ENCODE measurements around the gene MN1. TPM values are rescaled to one million over a fixed set of nuclear protein-coding genes. Genes with fewer than 3 reads are reported as not detected.

The MN1 gene
- total and polyA plus RNA-seq, 2 experiments from 2014 or later = 7.8 to 45.8 TPM

DNA sequence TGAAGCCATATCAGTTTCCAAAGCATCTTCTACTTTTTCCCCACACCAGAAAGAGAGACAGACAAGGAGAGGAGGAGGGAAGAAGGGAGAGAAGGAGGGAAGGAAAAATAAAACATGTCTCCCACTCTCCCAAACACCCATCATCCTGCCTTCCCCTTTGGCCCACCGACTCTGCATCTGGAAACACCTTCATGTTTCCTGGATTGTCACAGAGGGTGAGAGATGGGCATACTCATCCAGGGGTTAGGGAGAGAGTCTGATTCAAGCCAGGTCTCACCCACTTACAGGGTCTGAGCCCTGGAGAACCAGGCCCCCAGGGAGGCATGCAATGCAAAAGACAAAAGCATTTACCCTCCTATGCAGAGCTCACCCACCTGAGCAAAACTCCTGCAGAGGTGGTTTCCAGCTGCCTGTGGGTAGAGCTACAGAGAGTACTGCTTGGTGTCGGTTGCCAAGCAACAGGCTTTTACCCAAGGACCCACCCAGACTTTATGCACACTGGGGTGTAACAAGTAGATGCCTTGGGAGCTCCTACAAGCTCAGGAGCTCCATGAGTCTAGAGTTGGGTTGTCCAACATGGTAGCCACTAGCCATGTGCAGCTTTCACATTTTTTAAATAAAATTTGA lies 33.4 kb downstream of the MN1 start:
- TF ChIP-seq CTCF (IDR thresholded peaks at IDR 0.05; ENCODE audit: low read depth, low read length) = no peak
- no peak overlapping the region for H3K4me3 ChIP-seq
- DNase-seq (ENCODE audit: low read depth in 1 of 2, low spot score in 1 of 2) = no peak
- no peaks in the 10 kb centered on the region for H3K9me3 ChIP-seq (ENCODE audit: low read depth)
- no peak overlapping the region for H3K27ac ChIP-seq
- no peaks in the 10 kb centered on the region for H3K4me1 ChIP-seq (ENCODE audit: low read depth)
- no peaks in the 10 kb centered on the region for H3K36me3 ChIP-seq
- H3K27me3 ChIP-seq = no peaks in the 10 kb centered on the region

DNA sequence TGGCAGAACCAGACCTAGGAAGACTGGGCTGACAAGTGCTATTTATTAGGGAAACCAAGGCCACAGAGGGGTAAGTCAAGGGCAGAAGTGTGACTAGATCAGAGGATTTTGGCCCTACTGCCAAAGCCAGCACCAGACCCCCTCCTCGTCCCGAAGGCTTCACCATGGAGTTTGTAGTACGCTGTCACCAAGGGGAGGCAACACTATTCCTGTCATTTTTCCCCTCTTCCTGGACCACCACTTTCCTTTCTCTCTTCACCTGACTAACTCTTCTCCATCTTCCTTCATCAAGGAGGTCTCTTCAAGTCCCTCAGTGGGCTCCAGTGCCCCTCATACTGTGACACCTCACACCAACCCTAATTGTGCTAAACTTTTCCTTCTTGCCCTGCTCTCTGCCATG lies 34.9 kb downstream of the MN1 start:
- Histone ChIP-seq H3K36me3 (no peaks in the 10 kb centered on the region), H3K9me3 (ENCODE audit: low read depth) (no peaks in the 10 kb centered on the region), H3K27me3 (no peaks in the 10 kb centered on the region), H3K27ac (no peak overlapping the region), H3K4me1 (ENCODE audit: low read depth) (no peaks in the 10 kb centered on the region), H3K4me3 (no peak overlapping the region)
- no peak for DNase-seq (ENCODE audit: low read depth in 1 of 2, low spot score in 1 of 2)
- no peak for TF ChIP-seq CTCF (IDR thresholded peaks at IDR 0.05; ENCODE audit: low read depth, low read length)

DNA sequence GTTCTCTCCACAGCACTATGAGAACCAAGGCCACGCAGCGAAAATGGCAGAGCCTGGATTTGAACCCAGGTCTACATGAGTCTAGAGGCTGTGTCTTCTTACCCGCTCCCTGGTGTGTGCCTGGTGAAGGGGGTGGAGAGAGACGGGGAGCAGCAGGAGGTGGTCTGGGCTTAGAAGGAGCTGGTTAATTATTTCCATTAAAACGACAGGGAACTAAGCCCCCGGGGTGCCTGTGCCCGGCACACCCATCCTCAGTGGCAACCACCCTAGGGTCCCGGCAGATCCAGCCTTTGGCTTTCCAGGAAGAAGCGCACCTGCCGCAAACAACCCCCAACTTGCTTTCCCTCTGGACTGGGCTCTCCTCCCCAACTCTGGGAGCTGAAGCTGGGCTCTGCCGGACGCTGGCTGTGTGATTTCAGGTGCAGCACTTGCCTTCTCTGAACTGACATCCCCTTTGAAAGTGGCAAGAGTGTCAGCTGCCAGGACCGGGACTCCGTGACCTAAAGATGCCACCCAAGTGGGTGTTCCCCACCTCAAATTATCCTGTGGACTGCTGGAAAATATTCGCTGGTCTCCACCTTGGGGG lies 35.8 kb downstream of the MN1 start:
- H3K4me3 ChIP-seq = no peak overlapping the region
- no peaks in the 10 kb centered on the region for H3K27me3 ChIP-seq
- no peak for DNase-seq (ENCODE audit: low read depth in 1 of 2, low spot score in 1 of 2)
- no peaks in the 10 kb centered on the region for H3K36me3 ChIP-seq
- H3K27ac ChIP-seq = no peak overlapping the region
- no peak for TF ChIP-seq CTCF (IDR thresholded peaks at IDR 0.05; ENCODE audit: low read depth, low read length)
- no peaks in the 10 kb centered on the region for H3K9me3 ChIP-seq (ENCODE audit: low read depth)
- H3K4me1 ChIP-seq (ENCODE audit: low read depth) = peaks cover 3% of the 10 kb centered on the region

DNA sequence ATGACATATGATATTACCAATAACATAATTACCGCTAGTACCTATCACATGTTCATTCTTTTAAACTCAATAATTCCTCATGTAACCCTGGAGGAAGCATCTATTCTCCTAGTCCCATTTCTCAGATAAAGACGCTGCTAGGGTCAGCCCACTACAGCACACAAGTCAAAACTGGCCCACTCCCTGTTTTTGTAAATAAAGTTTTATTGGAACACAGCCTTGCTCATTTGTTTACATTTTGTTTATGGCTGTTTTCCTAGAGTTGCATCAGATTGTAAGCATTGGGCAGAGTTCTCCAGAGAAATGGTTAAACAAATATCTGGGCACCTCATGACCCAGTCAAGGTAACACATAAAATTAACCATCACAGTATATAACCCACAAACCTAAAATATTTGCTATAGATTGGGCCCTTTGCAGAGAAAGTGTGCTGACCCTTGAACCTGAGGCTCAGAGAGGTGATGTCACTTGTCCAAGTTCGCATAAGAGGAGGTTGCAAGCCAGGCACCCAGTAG lies 36.8 kb downstream of the MN1 start:
- no peak for DNase-seq (ENCODE audit: low read depth in 1 of 2, low spot score in 1 of 2)
- Histone ChIP-seq H3K4me3 (no peak overlapping the region), H3K27ac (no peak overlapping the region), H3K4me1 (ENCODE audit: low read depth) (peaks cover 3% of the 10 kb centered on the region), H3K36me3 (no peaks in the 10 kb centered on the region), H3K9me3 (ENCODE audit: low read depth) (no peaks in the 10 kb centered on the region), H3K27me3 (no peaks in the 10 kb centered on the region)
- no peak for TF ChIP-seq CTCF (IDR thresholded peaks at IDR 0.05; ENCODE audit: low read depth, low read length)

GRCh38 chr22:27761665-27762064 lies 39.9 kb downstream of the MN1 start:
- H3K4me3 ChIP-seq = no peak overlapping the region
- no peaks in the 10 kb centered on the region for H3K36me3 ChIP-seq
- H3K4me1 ChIP-seq (ENCODE audit: low read depth) = peaks cover 3% of the 10 kb centered on the region
- H3K27me3 ChIP-seq = no peaks in the 10 kb centered on the region
- TF ChIP-seq CTCF (IDR thresholded peaks at IDR 0.05; ENCODE audit: low read depth, low read length) = no peak
- no peaks in the 10 kb centered on the region for H3K9me3 ChIP-seq (ENCODE audit: low read depth)
- DNase-seq (ENCODE audit: low read depth in 1 of 2, low spot score in 1 of 2) = no peak
- no peak overlapping the region for H3K27ac ChIP-seq
